Right lobe of liver (tissue), 4 donors: ENCODE results near the gene RAPGEF3.

Experiments used
- CTCF ChIP-seq, 4 donors: fragments of 200-600 bp in 3 of 4; fragments of 450-650 bp in 1 of 4; IDR thresholded peaks; one replicate each; pipeline versions ENCODE4 v1.5.1 to v1.8.0; 2016 to 2022; ENCODE audit warnings: antibody characterized with exemption in 4 of 4, mild to moderate bottlenecking in 2 of 4
- POLR2A ChIP-seq: fragments of 450-650 bp; IDR thresholded peaks from one replicate; pipeline ENCODE4 v1.6.1; 2017; ENCODE audit warnings: antibody characterized with exemption, mild to moderate bottlenecking
- donor health status: DM: no; HTN: no; CAD: no.
- donor health status: DM: no; HTN: no; CAD: no.
- donor health status: DM: no; HTN: yes; CAD: no.

GRCh38 chr12:47782372-47782770 lies 23.7 kb upstream of the RAPGEF3 start:
- TF ChIP-seq POLR2A: no peak
- TF ChIP-seq CTCF (IDR thresholded peaks at IDR 0.05): no peak
